Duodenal mucosa (tissue), 2 donors: ENCODE data around the gene AKR7A3.
"Not testable (repeated sequence)": the region's sequence is repeated elsewhere in the genome, so short reads cannot be mapped to it uniquely, and the experiment has no call there.

Source experiments
- H3K27ac ChIP-seq: one replicate; pipeline ENCODE4 v1.7.0; 2013; ENCODE audit warnings: low read depth, low read length
- H3K27me3 ChIP-seq, 2 donors: one replicate each; pipeline ENCODE4 v1.7.0; 2013; ENCODE audit warnings: low read length in 2 of 2, control low read depth in 1 of 2; ENCODE audit not compliant: insufficient read depth in 2 of 2, control insufficient read depth in 1 of 2
- H3K36me3 ChIP-seq, 2 donors: one replicate each; pipeline ENCODE4 v1.7.0; 2013; ENCODE audit warnings: low read length in 2 of 2, control low read depth in 1 of 2; ENCODE audit not compliant: insufficient read depth in 2 of 2, control insufficient read depth in 1 of 2
- H3K4me1 ChIP-seq, 2 donors: one replicate each; pipeline ENCODE4 v1.7.0; 2013; ENCODE audit warnings: low read length in 2 of 2, control low read depth in 1 of 2; ENCODE audit not compliant: insufficient read depth in 2 of 2, control insufficient read depth in 1 of 2
- H3K4me3 ChIP-seq, 2 donors: one replicate each; pipeline ENCODE4 v1.7.0; 2013; ENCODE audit warnings: low read length in 2 of 2, low read depth in 1 of 2
- H3K9ac ChIP-seq, 2 donors: one replicate each; pipeline ENCODE4 v1.7.0; 2013; ENCODE audit warnings: low read length in 2 of 2, low read depth in 1 of 2
- H3K9me3 ChIP-seq, 2 donors: one replicate each; pipeline ENCODE4 v1.7.0; 2013; ENCODE audit warnings: low read length in 2 of 2, control low read depth in 1 of 2; ENCODE audit not compliant: control insufficient read depth in 1 of 2

AKR7A3 gene

DNA sequence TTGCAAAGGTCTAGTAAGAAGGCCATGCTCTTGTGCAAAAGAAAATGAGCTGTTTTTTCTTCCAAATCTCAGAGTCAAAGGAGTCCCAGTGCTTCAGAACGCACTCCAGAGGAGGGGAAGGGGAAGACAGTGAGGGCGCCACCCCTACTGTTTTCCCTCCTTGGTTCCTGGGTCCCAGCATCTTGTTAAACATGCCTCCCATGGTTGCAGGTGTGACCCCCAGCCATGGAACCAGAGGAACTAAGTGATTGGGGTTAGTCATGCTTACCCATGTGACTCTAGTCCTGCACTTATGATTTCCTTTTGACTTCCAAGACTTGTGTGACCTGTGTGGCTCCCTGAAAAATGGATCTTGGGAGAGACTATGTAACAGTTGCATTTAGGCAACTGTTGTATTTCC, 6.1 kb upstream of the AKR7A3 start:
- Histone ChIP-seq H3K9me3 (peaks cover 17 to 18% of the 10 kb centered on the region in 2 donors), H3K4me3 (no peak overlapping the region), H3K36me3 (peaks cover 0 to 9% of the 10 kb centered on the region in 2 donors), H3K27me3 (no peaks in the 10 kb centered on the region), H3K9ac (no peak overlapping the region), H3K27ac (no peak overlapping the region), H3K4me1 (peaks cover 3 to 4% of the 10 kb centered on the region in 2 donors)

DNA sequence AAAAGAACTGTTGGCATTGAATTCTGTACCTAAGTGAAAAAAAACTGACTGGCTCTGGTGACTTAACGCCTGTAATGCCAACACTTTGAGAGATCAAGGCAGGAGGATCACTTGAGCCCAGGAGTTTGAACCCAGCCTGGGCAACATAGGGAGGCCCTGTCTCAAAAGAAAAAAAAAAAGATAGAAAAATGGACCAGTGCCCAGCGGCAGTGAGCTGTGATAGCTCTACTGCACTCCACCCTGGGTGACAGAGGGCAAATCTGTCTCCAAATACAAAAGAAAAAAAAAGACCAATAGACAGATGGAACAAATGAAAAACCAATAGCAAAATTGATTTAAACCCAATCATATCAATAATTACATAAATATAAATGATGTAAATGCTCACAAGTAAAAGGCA, 674 bp upstream of the AKR7A3 start:
- peak overlapping the region; percentile 67 for H3K27ac ChIP-seq

DNA sequence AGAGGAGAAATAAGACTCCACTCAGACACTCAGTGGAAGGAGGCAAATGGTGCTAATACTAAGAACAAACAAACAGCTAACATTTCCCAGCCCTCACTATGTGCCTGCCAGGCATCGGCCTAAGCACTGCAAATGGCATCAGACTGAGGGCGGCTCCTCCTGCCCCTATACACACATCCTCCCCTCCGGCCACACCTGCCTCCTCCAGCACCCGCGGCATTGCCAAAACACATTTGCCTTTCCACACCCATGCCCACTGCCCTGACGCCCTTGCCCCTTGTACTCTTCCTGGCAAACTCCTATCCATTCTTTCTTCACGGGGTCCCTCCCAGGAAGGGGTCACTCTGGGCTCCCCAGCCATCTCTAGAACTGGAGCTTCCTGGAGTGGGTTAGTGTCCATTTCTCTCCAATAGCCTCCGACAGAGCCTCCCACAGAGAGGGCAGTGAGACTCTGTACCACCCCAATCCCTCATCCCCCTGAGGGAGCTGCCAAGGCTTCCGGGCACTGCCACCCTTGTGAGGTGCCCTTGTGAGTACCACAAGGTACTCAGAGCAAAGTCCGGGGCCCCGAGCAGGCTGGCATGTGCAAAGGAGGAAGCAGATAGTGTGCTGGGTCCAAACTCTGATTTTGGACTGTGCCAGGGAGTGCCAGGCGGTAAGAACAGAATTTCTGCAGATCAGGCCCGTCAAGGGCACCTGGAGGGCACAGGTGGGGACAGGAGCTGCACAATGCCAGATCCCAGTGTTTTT, 959 bp downstream of the AKR7A3 start:
- H3K27ac ChIP-seq: peak overlapping the region; percentile 53
- H3K36me3 ChIP-seq: peaks cover 4 to 25% of the 10 kb centered on the region in 2 donors
- H3K9ac ChIP-seq: peak overlapping the region; percentile 60 to 71
- peak overlapping the region; percentile 71 to 85 for H3K4me3 ChIP-seq
- H3K27me3 ChIP-seq: no peaks in the 10 kb centered on the region
- peaks cover 5 to 14% of the 10 kb centered on the region in 2 donors for H3K4me1 ChIP-seq
- no peaks in the 10 kb centered on the region for H3K9me3 ChIP-seq

More for the DNA sequence above, 674 bp upstream of the AKR7A3 start:
- Histone ChIP-seq H3K9ac (peak overlapping the region; percentile 71 to 72), H3K4me3 (peak overlapping the region; percentile 71 to 85), H3K9me3 (peaks cover 2 to 7% of the 10 kb centered on the region in 2 donors), H3K4me1 (peaks cover 5 to 14% of the 10 kb centered on the region in 2 donors), H3K27me3 (no peaks in the 10 kb centered on the region), H3K36me3 (peaks cover 1 to 13% of the 10 kb centered on the region in 2 donors)

DNA sequence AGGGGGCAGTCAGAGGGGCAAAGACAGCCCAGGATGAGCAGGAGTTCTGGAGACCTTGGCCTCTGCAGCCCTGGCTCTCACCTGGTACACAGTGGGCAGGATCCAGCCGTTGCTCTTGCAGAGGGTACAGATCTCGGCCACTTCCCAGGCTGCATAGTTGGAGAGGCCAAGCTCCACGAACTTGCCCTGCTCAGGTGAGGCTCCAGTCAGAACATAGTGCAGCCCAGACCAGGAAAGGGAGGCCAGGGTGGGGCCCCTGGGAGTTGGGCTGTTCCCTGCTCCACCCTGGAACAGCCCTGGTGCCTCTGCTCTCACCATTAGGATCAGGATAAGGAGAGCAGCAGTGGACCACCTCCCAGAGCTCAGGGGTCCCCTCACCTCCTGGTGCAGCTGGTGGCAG, 2.8 kb downstream of the AKR7A3 start:
- not testable (repeated sequence) for H3K9me3 ChIP-seq, H3K9ac ChIP-seq, H3K27me3 ChIP-seq
- peak overlapping the region in 1 of 2 donors; percentile 71 for H3K4me3 ChIP-seq
- peaks cover 5 to 14% of the 10 kb centered on the region in 2 donors for H3K4me1 ChIP-seq
- H3K27ac ChIP-seq: peak overlapping the region; percentile 42
- H3K36me3 ChIP-seq: peaks cover 10 to 33% of the 10 kb centered on the region in 2 donors

DNA sequence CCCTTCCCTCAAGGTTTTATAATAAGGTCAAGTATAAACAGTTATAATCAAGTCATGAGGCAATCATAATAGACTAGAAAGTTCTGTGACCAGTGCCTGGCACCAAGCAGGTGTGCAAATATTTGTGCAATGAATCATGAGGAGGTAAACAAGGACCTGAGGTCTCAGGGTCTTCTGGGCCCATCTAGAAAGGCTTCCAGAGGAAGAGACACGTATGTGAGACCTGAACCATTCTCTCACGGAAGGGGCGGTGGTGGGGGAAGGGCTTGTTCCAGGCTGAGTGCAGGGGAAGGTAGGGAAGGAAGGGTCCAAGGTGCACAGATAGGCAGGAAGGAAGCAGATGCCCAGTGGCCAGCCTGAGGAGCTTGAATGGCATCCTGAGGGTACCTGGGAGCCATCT, 3.2 kb downstream of the AKR7A3 start:
- H3K9ac ChIP-seq, H3K4me3 ChIP-seq, H3K27ac ChIP-seq, H3K9me3 ChIP-seq, H3K27me3 ChIP-seq: not testable (repeated sequence)
- Histone ChIP-seq H3K36me3 (peaks cover 10 to 33% of the 10 kb centered on the region in 2 donors), H3K4me1 (peaks cover 5 to 14% of the 10 kb centered on the region in 2 donors)

DNA sequence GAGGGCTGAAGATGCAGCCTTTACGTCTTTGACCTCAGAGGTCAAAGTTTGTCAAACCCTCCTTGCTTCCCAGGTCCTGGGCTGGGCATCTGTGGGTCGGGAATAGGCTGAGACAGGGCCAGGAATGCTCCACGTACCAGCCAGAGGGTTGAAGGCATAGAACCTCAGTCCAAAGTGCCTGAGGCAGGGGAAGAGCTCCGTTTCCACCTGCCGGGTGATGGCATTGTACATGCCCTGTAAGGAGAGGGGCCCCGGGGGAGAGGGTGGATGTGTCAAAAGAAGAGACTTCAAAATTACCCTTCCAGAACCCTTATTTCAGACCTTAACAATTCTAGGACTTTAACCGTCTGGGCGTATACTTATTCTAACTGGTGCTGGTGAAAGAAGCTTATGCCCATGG, 3.7 kb downstream of the AKR7A3 start:
- no peak overlapping the region for H3K9ac ChIP-seq
- H3K27ac ChIP-seq: no peak overlapping the region
- H3K27me3 ChIP-seq: no peaks in the 10 kb centered on the region
- peaks cover 4 to 13% of the 10 kb centered on the region in 2 donors for H3K4me1 ChIP-seq
- peaks cover 10 to 33% of the 10 kb centered on the region in 2 donors for H3K36me3 ChIP-seq
- no peaks in the 10 kb centered on the region for H3K9me3 ChIP-seq
- no peak overlapping the region for H3K4me3 ChIP-seq

DNA sequence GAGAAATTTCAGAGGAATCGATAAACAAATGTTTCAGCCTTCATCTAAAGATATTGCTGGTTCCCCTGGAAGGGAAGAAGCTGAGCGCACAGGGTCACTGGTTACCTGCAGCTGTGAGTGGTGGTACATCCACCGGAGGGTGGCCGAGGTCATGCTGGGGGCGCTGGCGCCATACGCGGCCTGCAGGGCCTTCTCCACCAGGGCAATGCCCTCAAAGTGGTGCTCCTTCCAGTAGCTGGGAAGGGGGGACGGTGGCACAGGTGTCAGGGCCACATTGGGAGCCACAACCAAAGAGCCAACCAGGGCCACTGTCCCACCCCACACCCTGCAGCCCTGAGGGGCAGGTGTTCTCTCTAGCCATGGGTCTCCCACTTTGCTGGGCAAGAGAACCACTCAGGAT, 4.7 kb downstream of the AKR7A3 start:
- H3K4me1 ChIP-seq: peaks cover 0 to 5% of the 10 kb centered on the region in 2 donors
- H3K36me3 ChIP-seq: peaks cover 10 to 33% of the 10 kb centered on the region in 2 donors
- no peaks in the 10 kb centered on the region for H3K27me3 ChIP-seq
- no peak overlapping the region for H3K9ac ChIP-seq
- no peak overlapping the region for H3K4me3 ChIP-seq
- H3K9me3 ChIP-seq: no peaks in the 10 kb centered on the region
- no peak overlapping the region for H3K27ac ChIP-seq

DNA sequence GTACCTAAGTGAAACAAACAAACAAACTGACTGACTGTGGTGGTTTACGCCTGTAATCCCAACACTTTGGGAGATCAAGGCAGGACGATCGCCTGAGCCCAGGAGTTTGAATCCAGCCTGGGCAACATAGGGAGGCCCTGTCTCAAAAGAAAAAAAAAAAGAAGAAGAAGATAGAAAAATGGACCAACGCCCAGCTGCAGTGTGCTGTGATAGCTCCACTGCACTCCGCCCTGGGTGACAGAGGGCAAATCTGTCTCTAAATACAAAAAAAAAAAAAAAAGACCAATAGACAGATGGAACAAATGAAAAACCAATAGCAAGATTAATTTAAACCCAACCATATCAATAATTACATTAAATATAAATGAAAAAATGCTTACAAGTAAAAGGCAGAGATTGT, 13.9 kb downstream of the AKR7A3 start:
- peak overlapping the region in 1 of 2 donors; percentile 48 for H3K9ac ChIP-seq
- H3K4me1 ChIP-seq: peaks cover 4 to 12% of the 10 kb centered on the region in 2 donors
- no peaks in the 10 kb centered on the region for H3K27me3 ChIP-seq
- peak overlapping the region; percentile 20 for H3K27ac ChIP-seq
- peak overlapping the region; percentile 50 to 60 for H3K4me3 ChIP-seq
- H3K9me3 ChIP-seq: no peaks in the 10 kb centered on the region
- H3K36me3 ChIP-seq: peaks cover 0 to 5% of the 10 kb centered on the region in 2 donors

DNA sequence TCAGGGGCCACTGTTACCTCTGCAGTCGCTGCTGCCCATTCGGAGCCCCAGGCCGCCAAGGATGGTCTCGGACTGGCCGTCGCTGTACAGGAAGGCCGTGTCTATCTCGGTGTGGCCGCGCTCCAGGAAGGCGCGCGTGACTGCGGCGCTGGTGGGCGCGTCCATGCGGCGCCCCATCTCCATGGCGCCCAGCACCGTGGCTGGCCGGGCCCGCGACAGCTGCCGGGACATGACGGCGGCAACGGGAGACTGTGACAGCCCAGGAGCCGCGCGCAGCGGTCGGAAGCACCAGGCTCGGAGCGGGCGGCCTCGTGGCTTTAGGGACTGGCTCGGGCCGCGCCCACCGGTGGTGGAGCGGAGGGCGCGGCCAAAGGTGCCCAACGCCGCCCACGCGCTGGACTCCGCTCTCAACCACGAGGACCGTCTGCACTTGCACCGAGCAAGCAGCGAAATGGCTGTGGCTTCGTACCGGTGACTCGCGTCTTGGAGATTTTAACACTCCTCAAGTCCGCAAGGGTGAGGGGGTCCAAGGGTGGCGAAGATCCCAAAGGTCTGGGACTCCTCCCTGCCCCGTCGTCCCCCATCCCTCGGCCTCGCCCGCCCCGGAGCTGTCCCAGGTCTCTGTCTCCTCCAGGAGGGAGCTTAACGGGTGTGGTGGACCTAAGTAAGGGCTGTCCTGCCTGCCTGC, 14.6 kb downstream of the AKR7A3 start:
- H3K4me3 ChIP-seq: peak overlapping the region; percentile 50 to 60
- not testable (repeated sequence) for H3K27me3 ChIP-seq, H3K9me3 ChIP-seq
- peak overlapping the region; percentile 20 for H3K27ac ChIP-seq
- peaks cover 0 to 11% of the 10 kb centered on the region in 2 donors for H3K36me3 ChIP-seq
- H3K9ac ChIP-seq: peak overlapping the region; percentile 48 to 55
- H3K4me1 ChIP-seq: peaks cover 4 to 12% of the 10 kb centered on the region in 2 donors
